HG03520 (cell line): ENCODE measurements around the gene FDPS.
A peak's percentile ranks its signal among the peaks of the same experiment; 100 is the strongest.
"Not testable (repeated sequence)": the region's sequence is repeated elsewhere in the genome, so short reads cannot be mapped to it uniquely, and the experiment has no call there.

Experiments used
- ATAC-seq: cut with Tn5 transposase; IDR thresholded peaks from one replicate; pipeline ENCODE4 v1.9.1; 2021; ENCODE audit warnings: mild to moderate bottlenecking, moderate library complexity; ENCODE audit not compliant: unreplicated experiment

The FDPS gene

DNA sequence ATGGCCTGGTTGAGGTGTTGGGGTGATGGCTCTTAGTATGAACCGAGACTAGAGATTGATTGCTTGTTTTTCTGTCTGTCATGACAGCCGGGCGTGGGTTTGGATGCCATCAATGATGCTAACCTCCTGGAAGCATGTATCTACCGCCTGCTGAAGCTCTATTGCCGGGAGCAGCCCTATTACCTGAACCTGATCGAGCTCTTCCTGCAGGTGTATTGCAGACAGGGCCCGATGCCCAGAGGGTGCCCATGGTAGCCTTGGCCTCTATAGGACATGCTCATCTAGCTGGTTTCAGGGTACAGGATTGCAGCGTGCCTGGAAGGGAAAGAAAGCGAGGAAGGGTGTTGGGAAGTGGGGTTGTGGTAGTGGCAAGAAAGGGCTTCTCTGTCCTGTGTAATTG, 9.4 kb downstream of the FDPS start:
- no peak for ATAC-seq

DNA sequence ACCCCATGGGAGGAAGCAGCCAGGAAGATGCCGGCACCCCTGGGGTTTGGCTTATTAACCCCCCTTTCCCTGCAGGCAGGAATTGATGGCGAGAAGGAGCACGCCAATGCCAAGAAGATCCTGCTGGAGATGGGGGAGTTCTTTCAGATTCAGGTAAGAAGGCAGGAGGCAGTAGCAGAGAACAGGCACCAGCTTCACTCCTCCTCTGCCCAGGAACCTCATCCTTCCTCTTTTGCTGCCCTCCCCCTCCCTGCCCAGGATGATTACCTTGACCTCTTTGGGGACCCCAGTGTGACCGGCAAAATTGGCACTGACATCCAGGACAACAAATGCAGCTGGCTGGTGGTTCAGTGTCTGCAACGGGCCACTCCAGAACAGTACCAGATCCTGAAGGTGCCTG, 10.9 kb downstream of the FDPS start:
- ATAC-seq: no peak

DNA sequence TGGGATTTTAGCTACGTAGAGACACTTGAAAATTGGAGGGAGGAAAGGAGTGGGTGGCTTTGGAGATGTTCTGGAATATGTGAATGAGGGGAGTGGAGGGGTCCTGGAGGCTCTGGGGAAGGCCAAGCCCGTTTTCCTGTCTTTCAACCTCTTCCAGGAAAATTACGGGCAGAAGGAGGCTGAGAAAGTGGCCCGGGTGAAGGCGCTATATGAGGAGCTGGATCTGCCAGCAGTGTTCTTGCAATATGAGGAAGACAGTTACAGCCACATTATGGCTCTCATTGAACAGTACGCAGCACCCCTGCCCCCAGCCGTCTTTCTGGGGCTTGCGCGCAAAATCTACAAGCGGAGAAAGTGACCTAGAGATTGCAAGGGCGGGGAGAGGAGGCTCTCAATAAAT, 11.6 kb downstream of the FDPS start:
- ATAC-seq: no peak

DNA sequence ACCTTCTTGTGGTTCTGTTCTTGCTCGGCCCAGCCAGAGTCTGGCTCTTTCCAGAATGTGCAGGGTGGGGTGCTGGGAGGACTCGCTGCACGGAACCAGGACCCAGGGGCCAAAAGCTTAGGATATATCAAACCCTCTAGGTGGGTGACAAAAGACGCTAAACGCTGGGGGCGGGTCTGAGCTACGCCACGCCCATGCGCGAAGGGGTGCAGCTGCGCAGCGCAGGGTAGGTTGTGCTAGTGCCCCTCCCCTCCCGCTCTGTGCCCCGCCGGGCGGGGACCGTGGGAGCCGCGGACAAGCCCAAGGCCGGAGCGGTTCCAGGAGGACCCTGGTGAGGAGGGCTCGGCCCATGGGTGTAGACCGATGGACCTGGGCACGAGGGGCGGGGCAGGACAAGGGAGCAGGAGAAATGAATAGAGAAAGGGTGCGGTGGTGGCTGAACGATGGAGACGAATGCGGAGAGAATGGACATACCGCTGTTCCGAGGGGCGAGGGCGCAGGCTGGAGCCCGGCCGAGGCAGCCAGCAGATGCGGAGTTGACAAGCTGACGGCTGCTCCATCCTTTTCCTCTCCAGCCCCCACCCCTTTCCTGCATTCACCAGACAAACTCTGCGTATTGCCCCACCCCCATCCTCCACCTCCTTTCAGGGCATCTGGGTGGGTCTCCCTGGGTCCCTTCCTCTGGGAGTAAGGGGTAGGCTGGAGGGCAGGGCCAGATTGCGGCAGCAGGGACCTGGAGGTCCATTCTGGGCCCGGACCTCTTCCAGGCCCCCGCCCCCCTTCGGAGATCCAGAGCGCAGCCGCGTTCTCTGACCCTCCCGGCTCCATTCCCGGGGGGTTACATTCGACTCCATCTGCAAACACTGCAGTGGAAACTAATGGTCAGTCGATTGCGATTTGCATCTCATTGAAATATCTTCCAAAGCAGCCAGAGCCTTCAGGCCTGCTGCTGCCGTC, 12.3 kb downstream of the FDPS start, which contains the start of gene RUSC1:
TSS of gene RUSC1 (plus strand) at position 234 of the 957 bp plus-strand sequence. CDS start 880 bp downstream, outside the sequence.
- no peak for ATAC-seq

DNA sequence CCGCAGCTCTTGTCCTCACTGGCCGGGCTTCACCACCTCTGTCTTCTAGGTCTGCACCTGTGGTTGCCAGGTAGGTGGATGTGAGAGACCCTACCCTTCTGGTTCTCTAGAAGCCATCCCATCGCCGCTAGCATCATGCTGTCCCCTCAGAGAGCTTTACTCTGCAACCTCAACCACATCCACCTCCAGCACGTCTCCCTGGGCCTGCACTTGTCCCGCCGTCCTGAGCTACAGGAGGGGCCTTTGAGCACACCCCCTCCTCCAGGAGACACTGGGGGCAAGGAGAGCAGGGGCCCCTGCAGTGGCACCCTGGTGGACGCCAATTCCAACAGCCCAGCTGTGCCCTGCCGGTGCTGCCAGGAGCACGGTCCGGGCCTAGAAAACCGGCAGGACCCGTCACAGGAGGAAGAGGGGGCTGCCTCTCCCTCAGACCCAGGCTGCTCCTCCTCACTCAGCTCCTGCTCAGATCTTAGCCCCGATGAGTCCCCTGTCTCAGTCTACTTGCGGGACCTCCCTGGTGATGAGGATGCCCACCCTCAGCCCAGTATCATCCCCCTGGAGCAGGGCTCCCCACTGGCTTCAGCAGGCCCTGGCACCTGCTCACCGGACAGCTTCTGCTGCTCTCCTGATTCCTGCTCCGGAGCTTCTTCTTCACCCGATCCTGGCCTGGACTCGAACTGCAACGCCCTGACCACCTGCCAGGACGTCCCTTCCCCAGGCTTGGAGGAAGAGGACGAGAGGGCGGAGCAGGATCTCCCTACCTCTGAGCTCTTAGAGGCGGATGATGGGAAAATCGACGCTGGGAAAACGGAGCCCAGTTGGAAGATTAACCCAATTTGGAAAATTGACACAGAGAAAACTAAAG, 13.2 kb downstream of the FDPS start:
- no peak for ATAC-seq

DNA sequence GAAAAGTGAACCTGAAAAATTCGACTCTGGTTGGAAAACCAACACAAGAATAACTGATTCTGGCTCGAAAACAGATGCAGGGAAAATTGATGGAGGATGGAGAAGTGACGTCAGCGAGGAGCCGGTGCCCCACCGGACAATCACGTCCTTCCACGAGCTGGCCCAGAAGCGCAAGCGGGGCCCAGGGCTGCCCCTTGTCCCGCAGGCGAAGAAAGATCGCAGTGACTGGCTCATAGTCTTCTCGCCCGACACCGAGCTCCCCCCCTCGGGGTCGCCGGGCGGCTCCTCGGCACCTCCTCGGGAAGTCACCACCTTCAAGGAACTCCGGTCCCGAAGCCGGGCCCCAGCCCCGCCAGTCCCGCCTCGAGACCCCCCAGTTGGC, 13.9 kb downstream of the FDPS start:
- ATAC-seq: no peak

DNA sequence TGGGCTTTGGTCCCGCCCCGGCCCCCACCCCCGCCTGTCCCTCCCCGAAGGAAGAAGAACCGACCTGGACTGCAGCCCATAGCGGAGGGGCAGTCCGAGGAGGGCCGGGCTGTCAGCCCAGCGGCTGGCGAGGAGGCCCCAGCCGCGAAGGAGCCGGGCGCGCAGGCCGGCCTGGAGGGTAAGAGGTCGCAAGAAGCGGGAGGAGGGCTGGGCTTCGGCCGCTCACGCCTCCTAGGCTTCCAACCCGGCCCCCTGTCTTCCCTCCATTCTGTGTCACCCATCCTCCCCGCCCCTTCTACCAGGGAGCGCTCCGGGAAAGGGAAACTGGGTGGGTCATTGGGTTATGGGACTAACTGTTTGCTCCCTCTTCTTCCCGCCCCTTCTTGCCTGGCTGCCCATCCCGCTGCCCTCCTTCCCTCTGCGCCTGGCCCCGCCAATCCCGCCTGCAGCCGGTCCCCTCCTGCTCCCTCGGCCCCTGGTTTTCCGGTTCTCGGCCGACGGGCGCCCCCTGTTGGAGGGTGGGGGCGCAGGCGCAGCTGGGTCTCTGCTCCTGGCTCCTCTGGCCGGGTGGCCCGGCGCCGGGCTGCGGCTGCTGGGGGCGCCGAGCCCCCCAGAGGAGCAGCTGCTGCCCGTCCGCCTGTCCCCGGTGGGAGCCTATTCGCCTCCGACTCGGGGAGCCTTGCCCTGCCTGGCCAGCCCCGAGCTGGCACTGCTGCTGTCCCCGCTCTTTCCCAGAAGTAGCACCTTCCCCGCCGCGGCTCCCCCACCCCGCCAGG, 14.5 kb downstream of the FDPS start:
- peak; percentile 41 for ATAC-seq

DNA sequence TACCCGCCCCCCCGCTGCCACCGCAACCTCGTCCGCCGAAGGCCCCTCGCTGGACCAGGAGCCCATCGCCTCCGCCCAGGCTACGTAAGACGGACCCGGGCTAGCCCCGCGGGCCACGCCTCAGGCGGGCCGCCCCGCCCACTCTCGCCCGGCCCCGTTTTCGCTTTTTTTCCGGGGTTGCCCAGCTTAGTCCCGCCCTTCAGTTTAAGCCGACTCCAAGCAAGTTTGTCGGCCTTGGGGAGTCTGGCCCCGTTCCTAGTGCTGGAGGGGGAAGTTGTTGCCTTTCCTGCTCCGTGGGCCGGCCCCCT, 15.0 kb downstream of the FDPS start:
- ATAC-seq: peak; percentile 27

DNA sequence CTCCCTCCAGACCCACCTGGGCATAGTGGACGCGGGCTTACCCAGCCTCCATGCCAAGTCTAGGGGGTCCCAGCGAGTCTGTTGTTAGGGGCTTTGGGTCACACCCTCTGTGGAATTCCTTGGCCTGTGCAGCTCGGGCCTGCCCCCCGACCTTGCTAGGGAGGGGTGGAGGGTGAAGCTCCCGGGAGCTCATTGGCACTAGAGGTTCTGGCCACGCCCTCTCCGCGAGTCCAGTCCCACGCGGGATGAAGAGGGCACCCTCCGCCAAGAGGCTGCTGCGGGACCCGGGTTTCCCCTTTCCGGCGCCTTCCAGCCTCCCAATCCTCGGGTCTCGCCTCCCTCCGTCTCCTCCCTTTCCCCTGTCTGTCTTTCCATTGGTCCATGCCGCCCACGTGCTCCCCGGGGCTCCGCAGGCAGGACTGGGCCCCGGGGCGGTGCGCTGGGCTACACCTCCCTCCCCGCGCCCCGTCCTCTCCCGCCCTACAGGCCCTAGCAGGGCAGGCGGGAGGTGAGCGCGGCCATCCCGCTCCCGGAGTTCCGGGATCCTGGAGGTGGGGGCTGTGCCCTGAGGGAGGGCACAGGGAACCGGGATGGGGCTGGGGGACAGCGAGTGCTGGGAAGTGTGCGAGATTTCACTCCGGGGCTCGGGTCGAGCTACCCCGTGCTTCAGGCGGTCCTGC, 15.5 kb downstream of the FDPS start:
- ATAC-seq: peak; percentile 39

DNA sequence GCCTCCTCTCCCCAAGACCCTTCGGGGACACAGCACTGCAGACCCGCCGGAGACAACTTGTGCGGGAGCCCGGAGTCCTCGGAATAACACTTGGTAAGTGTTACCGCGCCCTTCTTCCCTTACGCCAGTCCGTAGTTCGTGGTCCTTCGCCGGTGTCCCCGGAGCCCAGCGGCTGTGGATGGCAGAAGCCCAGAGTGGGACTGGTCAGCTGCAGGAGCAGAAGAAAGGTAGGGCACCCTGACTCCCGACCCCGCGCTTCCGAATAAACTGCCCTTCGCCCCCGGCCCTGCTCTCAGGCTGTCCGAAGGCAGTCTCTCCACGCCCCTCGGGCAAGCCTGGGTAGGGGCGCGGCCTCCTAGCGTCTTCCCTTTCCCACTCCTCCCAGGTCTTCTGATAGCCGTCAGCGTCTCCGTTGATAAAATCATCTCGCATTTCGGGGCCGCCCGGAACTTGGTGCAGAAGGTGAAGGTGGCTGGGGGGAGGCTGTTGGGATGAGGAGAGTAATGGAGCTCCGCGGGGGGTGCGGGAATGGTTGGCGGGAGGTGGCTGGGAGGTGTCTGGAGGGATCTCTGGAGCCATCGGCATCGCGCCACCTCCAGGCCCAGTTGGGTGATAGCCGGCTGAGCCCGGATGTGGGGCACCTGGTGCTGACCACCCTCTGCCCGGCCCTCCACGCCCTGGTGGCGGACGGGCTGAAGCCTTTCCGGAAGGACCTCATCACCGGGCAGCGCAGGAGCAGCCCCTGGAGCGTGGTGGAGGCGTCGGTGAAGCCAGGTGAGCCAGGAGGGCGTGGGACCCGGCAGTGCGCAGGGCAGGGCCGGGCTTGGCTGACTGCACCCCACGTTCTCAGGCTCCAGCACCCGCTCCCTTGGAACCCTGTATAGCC, 16.3 kb downstream of the FDPS start:
- ATAC-seq: no peak

DNA sequence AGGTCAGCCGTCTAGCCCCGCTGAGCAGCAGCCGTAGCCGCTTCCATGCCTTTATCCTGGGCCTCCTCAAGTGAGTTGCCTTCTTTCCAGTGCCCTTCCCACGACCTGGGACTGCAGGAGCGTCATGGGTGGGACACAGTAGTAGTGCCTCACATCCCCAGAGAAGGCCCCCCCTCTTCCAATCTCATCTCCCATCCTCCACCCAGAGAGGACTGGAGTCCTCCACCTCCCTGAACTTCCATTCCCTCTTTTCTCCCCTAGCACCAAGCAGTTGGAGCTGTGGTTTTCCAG, 16.9 kb downstream of the FDPS start:
- ATAC-seq: no peak

DNA sequence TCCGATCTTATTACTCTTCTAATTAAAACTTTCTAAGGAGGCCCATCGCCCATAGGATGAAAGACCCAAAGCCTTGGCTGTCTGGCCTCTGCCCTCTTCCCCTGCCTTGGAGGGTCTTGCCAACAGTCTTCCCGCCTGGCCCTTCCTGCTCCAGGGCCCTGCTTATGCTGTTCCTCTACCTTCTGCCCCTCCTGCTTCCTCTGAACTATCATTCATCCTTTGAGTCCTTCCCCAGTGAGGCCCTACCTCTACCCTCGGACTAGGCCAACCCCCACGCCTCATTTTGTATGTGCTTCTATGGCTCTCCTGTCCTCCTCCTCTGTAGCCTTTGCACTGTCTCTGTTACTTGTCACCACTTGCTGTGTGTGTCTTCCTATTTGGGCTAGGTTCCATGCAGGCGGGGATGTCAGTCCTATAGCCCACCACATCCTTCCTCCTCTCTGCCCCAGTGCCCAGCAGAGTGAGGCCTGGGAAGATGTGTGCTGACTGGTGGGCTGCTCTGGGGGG, 17.4 kb downstream of the FDPS start:
- ATAC-seq: no peak

DNA sequence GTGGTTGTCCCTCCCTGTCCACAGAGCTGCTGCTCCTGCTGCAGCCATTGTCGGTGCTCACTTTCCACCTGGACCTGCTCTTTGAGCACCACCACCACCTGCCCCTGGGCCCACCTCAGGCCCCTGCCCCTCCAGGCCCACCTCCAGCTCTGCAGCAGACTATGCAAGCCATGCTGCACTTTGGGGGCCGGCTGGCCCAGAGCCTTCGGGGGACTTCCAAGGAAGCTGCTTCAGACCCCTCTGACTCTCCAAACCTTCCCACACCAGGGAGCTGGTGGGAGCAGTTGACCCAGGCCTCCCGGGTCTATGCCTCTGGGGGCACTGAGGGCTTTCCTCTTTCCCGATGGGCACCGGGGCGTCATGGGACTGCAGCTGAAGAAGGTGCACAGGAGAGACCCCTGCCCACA, 18.0 kb downstream of the FDPS start:
- no peak for ATAC-seq

DNA sequence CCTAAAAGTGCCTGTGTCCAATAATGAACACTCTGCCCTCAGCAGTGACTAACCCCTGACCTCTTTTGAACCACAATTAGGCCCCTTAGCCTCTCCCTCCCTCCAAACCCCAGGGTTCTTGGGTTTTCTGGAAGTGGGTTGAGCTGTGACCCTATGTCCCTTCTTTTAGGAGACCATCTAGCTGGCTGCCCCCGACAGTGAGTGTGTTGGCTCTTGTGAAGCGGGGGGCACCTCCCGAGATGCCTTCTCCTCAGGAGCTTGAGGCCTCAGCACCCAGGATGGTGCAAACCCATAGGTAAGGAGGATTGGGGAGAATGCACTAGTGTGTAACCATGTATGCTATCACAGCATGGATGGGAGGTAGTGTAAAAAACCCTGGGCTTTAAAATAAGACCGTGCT, 19.3 kb downstream of the FDPS start:
- ATAC-seq: no peak

DNA sequence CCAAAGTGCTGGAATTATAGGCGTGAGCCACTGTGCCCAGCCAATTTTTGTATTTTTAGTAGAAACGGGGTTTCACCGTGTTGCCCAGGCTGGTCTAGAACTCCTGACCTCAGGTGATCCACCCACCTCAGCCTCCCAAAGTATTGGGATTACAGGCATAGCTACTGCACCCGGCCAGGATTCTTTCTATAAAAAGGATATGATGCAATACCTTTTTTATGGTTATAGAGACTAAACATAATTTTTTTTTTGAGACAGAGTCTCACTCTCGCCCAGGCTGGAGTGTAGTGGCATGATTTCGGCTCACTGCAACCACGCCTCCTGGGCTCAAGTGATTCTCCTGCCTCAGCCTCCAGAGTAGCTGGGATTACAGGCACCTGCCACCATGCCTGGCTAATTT, 20.2 kb downstream of the FDPS start:
- ATAC-seq: not testable (repeated sequence)

DNA sequence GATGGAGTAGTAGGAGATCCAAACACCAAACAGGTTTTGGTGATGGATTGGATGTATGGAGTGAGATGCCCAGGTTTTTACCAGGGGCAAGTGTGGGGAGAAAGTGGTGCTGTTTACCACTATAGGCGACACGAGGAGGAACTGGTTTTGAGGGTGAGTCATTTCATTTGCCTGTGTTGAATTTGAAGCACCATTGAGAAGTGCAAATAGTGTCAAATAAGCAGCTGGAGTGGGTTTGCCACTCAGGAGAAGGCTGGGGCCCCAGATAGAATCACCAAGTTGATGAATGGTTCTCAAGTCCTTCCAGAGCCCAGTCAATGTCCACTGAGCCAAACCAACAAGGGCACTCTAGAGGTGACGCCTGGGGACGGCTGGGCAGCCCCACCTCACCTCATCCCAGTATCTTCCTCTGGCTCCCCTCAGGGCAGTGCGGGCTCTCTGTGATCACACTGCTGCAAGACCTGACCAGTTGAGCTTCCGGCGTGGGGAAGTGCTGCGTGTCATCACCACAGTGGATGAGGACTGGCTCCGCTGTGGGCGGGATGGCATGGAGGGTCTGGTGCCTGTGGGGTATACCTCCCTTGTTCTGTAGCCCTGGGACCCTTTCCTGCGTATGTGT, 21.4 kb downstream of the FDPS start:
- no peak for ATAC-seq

DNA sequence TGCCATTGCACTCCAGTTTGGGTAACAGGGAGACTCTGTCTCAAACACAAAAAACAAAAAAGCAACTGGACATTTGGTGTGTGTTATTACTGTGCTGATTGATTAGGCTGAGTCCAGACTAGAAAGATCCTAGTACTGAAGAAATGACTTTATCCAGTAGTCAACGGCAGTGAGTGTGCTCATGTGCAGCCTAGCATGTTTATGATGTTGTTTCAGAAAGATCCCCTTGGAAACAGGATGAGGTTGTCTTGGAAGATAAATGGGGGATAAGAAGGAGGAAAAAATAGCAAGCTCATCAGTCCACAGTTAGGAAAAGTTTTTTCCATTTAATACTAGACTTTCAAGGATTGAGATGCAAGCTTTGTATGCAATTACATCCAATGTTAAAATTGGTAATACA, 26.3 kb downstream of the FDPS start:
- ATAC-seq: no peak

DNA sequence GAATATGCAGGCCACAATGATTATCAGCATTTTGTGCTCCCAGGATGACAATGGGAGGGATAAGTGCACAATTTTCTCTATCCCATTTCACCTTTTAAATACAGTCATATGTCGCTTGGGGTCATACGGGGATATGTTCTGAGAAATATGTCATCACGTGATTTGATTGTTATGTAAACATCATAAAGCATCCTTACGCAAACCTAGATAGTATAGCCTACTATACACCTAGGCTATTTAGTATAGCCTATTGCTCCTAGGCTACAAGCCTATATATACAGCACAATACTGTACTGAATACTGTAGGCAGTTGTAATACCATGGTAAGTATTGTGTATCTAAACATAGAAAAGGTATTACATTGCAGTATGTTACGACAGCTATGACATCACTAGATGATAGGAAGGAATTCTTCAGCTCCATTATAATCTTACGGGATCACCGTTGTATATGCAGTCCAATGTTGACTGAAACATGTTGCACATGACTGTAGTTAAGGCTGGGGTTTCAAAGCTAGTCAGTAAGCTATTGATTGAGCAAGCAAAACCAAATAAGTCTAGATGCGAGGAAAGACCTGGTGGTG, 30.9 kb downstream of the FDPS start:
- ATAC-seq: no peak

DNA sequence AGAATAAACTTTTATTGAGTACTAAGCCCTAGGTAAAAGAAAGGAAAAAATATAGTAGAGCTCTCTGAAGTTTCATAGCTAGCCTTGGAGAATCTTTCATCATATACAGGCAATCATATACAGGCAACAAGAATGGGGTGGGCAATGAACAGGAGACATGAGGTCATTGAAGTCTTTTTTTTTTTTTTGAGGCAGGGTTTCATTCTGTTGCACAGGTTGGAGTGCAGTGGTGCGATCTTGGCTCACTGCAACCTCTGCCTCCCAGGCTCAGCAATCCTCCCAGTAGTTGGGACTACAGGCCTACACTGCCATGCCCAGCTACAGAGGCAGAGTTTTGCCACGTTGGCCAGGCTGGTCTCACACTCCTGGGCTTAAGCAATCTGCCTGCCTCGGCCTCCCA, 34.2 kb downstream of the FDPS start:
- ATAC-seq: no peak
